Tibial nerve (tissue), 4 donors: ENCODE measurements around the gene MFRP. TPM values are rescaled to one million over a fixed set of nuclear protein-coding genes. Genes with fewer than 3 reads are reported as not detected.

Source experiments
- DNase-seq, 2 donors: peaks; one replicate each; pipeline ENCODE4 v3.0.0-alpha.2; 2019; ENCODE audit warnings: low spot score in 2 of 2
- H3K27ac ChIP-seq, 4 donors: fragments of 200-600 bp; sonication (generic) in 3 of 4; one replicate each; pipeline ENCODE4 v1.5.1; 2017 to 2019; ENCODE audit warnings: mild to moderate bottlenecking in 1 of 4
- H3K27me3 ChIP-seq, 2 donors: fragments of 200-600 bp; sonication (generic) in 1 of 2; one replicate each; pipeline versions ENCODE4 v1.5.1 to v1.6.0; 2017 to 2019
- H3K36me3 ChIP-seq, 3 donors: fragments of 200-600 bp; sonication (generic); one replicate each; pipeline ENCODE4 v1.5.1; 2018 to 2019
- H3K4me1 ChIP-seq, 4 donors: fragments of 200-600 bp; sonication (generic) in 3 of 4; one replicate each; pipeline ENCODE4 v1.5.1; 2017 to 2019
- H3K4me3 ChIP-seq, 4 donors: fragments of 200-600 bp; sonication (generic) in 3 of 4; one replicate each; pipeline ENCODE4 v1.5.1; 2017 to 2019; ENCODE audit warnings: mild to moderate bottlenecking in 1 of 4, moderate library complexity in 1 of 4
- H3K9me3 ChIP-seq, 4 donors: fragments of 200-600 bp; sonication (generic) in 3 of 4; one replicate each; pipeline ENCODE4 v1.5.1; 2017 to 2019
- EP300 ChIP-seq, 2 donors: sonication (generic); formaldehyde crosslinking; IDR thresholded peaks; one replicate each; pipeline ENCODE4 v1.6.1; 2017; ENCODE audit warnings: antibody characterized with exemption in 2 of 2, mild to moderate bottlenecking in 1 of 2
- POLR2A ChIP-seq, 2 donors: fragments of 450-650 bp; IDR thresholded peaks; one replicate each; pipeline ENCODE4 v1.6.1; 2017; ENCODE audit warnings: antibody characterized with exemption in 2 of 2, mild to moderate bottlenecking in 2 of 2, moderate library complexity in 2 of 2
- WGBS, 2 donors: methylation state at CpG; one replicate each; pipeline ENCODE4 v1.1.5; 2018; 5-methylcytosine and 5-hydroxymethylcytosine counted together
- total RNA-seq, 4 donors: library from RNA; depleted of rRNA; stranded (reverse); fragments of >200 nt; gene quantifications; one replicate each; pipeline ENCODE4 v1.1.0, GENCODE V29; 2016
- TF ChIP-seq, protein P1 (sequence below), 5 experiments: fragments of 200-600 bp in 3 of 5; fragments of 450-650 bp in 2 of 5; sonication (generic) in 3 of 5; IDR thresholded peaks; one replicate each; pipeline ENCODE4 v1.5.1; 2016 to 2019; ENCODE audit warnings: antibody characterized with exemption in 5 of 5, mild to moderate bottlenecking in 3 of 5, moderate library complexity in 2 of 5

MFRP gene
- total RNA-seq, 4 donors from 2014 or later, result 0.44 TPM; not detected in 3

DNA sequence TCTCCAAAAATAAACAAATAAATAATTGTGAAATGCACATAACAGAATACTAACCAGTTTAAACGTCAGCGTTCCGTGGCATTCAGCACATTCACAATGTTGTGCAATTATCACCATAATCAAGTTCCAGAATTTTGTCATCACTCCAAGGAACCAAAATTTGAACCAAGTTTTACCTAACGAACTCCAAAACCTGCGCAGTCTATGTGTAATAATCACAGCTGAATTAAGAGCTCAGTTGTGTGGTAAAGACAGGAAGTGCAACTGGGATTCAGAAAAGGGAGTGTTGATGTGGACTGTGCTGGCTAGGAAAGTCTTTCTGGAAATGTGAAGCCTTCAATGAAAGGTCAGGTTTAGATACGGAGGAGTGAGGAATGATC is 24.2 kb downstream of the MFRP start:
- peaks cover 0 to 16% of the 10 kb centered on the region in 2 donors for H3K27me3 ChIP-seq
- H3K4me1 ChIP-seq, result peaks cover 0 to 64% (median 45%) of the 10 kb centered on the region in 4 donors
- H3K27ac ChIP-seq, result peak overlapping the region; percentile 89 to 96 (median 93)
- H3K36me3 ChIP-seq, result no peaks in the 10 kb centered on the region
- TF ChIP-seq POLR2A (IDR thresholded peaks at IDR 0.05), result no peak
- TF ChIP-seq, protein P1, sequence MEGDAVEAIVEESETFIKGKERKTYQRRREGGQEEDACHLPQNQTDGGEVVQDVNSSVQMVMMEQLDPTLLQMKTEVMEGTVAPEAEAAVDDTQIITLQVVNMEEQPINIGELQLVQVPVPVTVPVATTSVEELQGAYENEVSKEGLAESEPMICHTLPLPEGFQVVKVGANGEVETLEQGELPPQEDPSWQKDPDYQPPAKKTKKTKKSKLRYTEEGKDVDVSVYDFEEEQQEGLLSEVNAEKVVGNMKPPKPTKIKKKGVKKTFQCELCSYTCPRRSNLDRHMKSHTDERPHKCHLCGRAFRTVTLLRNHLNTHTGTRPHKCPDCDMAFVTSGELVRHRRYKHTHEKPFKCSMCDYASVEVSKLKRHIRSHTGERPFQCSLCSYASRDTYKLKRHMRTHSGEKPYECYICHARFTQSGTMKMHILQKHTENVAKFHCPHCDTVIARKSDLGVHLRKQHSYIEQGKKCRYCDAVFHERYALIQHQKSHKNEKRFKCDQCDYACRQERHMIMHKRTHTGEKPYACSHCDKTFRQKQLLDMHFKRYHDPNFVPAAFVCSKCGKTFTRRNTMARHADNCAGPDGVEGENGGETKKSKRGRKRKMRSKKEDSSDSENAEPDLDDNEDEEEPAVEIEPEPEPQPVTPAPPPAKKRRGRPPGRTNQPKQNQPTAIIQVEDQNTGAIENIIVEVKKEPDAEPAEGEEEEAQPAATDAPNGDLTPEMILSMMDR (IDR thresholded peaks at IDR 0.05), result peak in 2 of 5 experiments; percentile 22 to 26
- WGBS, 2 donors, result 31 to 32% methylated on average over 6 of the region's 6 CpGs
- no peaks in the 10 kb centered on the region for H3K9me3 ChIP-seq
- no peak overlapping the region for H3K4me3 ChIP-seq
- no peak for DNase-seq

DNA sequence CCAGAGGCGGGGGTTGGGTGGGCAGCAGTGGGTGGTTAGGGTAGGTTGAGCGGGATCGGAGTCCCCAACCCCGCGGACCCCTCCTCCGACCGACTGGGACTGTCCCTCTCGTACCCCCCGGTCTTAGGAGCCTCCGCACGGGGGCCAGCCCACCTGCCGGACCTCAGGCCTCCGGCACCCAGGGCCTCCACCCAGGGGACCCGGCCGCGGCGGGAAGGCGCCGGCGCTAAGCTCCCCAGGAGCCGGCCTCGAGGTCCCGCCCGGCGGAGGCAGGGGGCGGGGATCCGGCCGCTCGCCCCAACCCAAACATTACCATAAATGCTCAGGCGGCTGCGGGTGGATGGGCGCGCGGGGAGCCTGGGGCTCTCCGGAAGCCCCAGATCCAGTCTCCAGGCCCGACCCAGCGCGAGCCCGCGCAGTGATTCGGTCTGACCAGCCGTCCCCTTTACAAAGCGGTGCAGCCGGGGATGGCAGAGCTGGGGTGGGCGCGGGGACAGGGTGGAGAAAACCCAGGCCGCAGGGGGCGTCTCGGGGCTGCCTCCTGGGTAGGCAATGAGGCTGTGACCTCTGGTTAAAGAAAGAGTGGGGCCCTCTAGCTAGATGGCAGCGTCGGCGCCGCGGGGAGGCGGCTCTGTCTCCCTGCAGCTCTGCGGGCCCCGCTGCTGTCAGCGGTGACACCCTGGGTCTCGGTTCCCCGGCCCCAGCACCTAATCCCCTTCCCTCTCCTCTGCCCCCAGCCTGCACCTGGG is 25.6 kb downstream of the MFRP start:
- H3K9me3 ChIP-seq, result no peaks in the 10 kb centered on the region
- peak overlapping the region; percentile 40 to 53 (median 50) for H3K4me3 ChIP-seq
- WGBS, 2 donors, result 1 to 3% methylated on average over 21 to 38 of the region's 60 CpGs
- no peaks in the 10 kb centered on the region for H3K36me3 ChIP-seq
- peaks cover 0 to 77% (median 53%) of the 10 kb centered on the region in 4 donors for H3K4me1 ChIP-seq
- peaks cover 0 to 27% of the 10 kb centered on the region in 2 donors for H3K27me3 ChIP-seq
- DNase-seq, result no peak
- TF ChIP-seq, protein P1 (IDR thresholded peaks at IDR 0.05), result no peak
- peak in 1 of 2 donors; percentile 75 for TF ChIP-seq EP300 (IDR thresholded peaks at IDR 0.05)
- peak; percentile 13 to 54 for TF ChIP-seq POLR2A (IDR thresholded peaks at IDR 0.05)
- H3K27ac ChIP-seq, result peak overlapping the region; percentile 89 to 96 (median 93)

DNA sequence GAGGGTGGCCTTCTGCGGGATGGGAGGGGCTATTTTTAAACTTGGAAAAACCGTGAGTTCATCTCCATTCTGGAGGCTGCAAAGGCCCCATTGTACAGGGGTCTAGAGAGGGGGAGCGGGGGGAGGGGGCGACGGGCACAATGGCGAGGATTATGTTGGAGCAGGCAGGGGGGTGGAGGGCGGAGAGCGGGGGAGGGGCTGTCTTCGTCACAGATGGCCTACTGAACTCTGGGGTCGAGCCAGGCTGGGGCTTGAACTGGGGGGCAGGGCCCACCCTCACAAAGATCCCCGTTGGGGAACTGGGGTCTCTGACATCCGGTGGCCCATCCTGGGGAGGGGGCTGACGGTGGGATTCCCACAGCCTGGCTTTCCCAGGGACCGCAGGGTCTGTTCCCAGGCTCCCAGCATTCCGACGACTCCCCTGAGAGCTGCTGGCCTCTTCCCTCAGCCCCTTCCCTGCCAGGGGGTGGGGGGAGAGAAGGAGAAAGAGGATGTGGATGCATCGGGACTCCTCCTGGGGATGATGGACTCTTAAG is 26.2 kb downstream of the MFRP start:
- Histone ChIP-seq H3K9me3 (no peaks in the 10 kb centered on the region), H3K36me3 (no peaks in the 10 kb centered on the region), H3K4me3 (peak overlapping the region; percentile 40 to 53 (median 50)), H3K27me3 (peaks cover 0 to 31% of the 10 kb centered on the region in 2 donors), H3K27ac (peak overlapping the region; percentile 89 to 96 (median 93)), H3K4me1 (peaks cover 0 to 83% (median 56%) of the 10 kb centered on the region in 4 donors)
- WGBS, 2 donors, result 19 to 28% methylated on average over 13 to 17 of the region's 17 CpGs
- no peak for DNase-seq
- TF ChIP-seq POLR2A (IDR thresholded peaks at IDR 0.05), result no peak
- no peak for TF ChIP-seq EP300 (IDR thresholded peaks at IDR 0.05)
- TF ChIP-seq, protein P1 (IDR thresholded peaks at IDR 0.05), result no peak

DNA sequence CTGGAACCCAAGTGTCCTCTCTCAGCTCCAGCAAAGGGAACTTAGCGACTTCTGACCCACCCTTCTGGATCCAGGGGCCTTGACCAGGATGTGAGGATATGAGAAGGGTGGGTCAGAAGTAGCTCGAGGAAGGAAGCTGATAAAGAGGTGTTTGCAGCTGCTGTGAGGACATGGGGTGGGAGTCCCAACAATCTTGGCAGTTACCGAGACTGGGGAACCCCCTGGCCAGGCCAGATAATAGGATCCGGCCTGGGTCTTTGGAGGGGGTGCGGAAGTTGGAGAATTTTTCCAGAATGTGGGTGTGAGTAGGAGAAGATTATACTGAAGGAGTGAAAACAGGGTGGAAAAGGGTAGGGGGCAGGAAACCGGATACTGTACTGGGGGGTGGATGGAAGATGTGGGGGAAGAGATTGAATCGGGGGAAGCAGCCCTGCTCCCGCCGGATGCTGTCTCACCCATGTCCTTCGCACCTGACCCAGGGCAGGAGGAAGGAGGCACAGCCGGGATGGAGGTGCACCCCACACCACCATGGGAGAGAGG is 26.7 kb downstream of the MFRP start:
- no peaks in the 10 kb centered on the region for H3K36me3 ChIP-seq
- no peak for DNase-seq
- H3K4me3 ChIP-seq, result peak overlapping the region in 1 of 4 donors; percentile 53
- peak overlapping the region; percentile 89 to 96 (median 93) for H3K27ac ChIP-seq
- H3K27me3 ChIP-seq, result peaks cover 0 to 31% of the 10 kb centered on the region in 2 donors
- no peaks in the 10 kb centered on the region for H3K9me3 ChIP-seq
- 36 to 38% methylated on average over 11 of the region's 11 CpGs for WGBS, 2 donors
- TF ChIP-seq EP300 (IDR thresholded peaks at IDR 0.05), result peak in 1 of 2 donors; percentile 9
- TF ChIP-seq, protein P1 (IDR thresholded peaks at IDR 0.05), result no peak
- TF ChIP-seq POLR2A (IDR thresholded peaks at IDR 0.05), result peak in 1 of 2 donors; percentile 13
- H3K4me1 ChIP-seq, result peaks cover 0 to 89% (median 60%) of the 10 kb centered on the region in 4 donors
